Osteocyte (in vitro differentiated cells): ENCODE results near the gene SIDT1. TPM values are rescaled to one million over a fixed set of nuclear protein-coding genes. Genes with fewer than 3 reads are reported as not detected.

Experiments
- DNase-seq: peaks from one replicate; pipeline ENCODE4 v3.0.0; 2021; ENCODE audit warnings: mixed read lengths; ENCODE audit not compliant: unreplicated experiment; ENCODE audit errors: extremely low spot score
- H3K27ac Mint-ChIP-seq: one replicate; pipeline ENCODE4 v1.8.0; 2021; ENCODE audit warnings: mild to moderate bottlenecking, mixed read lengths; ENCODE audit not compliant: unreplicated experiment
- H3K27me3 Mint-ChIP-seq: one replicate; pipeline ENCODE4 v1.8.0; 2021; ENCODE audit warnings: mixed read lengths; ENCODE audit not compliant: unreplicated experiment
- H3K36me3 Mint-ChIP-seq: one replicate; pipeline ENCODE4 v1.8.0; 2021; ENCODE audit warnings: mixed read lengths; ENCODE audit not compliant: unreplicated experiment
- H3K4me1 Mint-ChIP-seq: one replicate; pipeline ENCODE4 v1.8.0; 2021; ENCODE audit warnings: mixed read lengths; ENCODE audit not compliant: unreplicated experiment
- H3K4me3 Mint-ChIP-seq: one replicate; pipeline ENCODE4 v1.8.0; 2021; ENCODE audit warnings: mild to moderate bottlenecking, moderate library complexity, mixed read lengths; ENCODE audit not compliant: unreplicated experiment
- H3K9me3 Mint-ChIP-seq: one replicate; pipeline ENCODE4 v1.8.0; 2021; ENCODE audit warnings: mixed read lengths; ENCODE audit not compliant: unreplicated experiment
- total RNA-seq: library from RNA; stranded (reverse); gene quantifications from 2 replicates; pipeline ENCODE4 v1.2.1, GENCODE V29; 2021
- TF ChIP-seq, protein P1 (sequence below): fragments of 200-600 bp; sonication (generic); IDR thresholded peaks from 2 replicates; pipeline ENCODE4 v1.5.0; 2021; ENCODE audit warnings: antibody characterized with exemption, mild to moderate bottlenecking, moderate library complexity

SIDT1 gene
- total RNA-seq, 1 donor from 2014 or later = not detected

DNA sequence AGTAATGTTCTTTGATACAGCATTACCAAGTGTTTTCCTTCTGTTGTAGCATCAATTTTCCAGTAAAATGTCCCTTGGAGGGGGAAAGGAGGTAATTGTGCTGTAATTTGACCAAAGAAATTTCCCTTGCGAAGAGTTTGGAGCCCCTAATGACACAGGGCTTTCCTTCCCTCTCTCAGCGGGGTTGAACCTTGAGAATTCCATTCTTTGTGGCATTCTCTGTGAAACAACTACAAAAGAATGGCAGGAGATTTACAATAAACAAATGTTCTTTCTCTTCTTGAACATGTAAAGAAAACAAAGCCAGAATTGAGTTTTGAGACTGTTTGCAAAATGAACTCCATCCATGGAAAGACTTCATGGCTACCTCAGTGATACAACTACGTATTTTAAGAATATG, 53.4 kb downstream of the SIDT1 start:
- H3K9me3 Mint-ChIP-seq = no peaks in the 10 kb centered on the region
- peaks cover 40% of the 10 kb centered on the region for H3K27me3 Mint-ChIP-seq
- H3K4me1 Mint-ChIP-seq = no peaks in the 10 kb centered on the region
- H3K36me3 Mint-ChIP-seq = no peaks in the 10 kb centered on the region
- no peak overlapping the region for H3K27ac Mint-ChIP-seq
- DNase-seq = no peak
- TF ChIP-seq, protein P1, sequence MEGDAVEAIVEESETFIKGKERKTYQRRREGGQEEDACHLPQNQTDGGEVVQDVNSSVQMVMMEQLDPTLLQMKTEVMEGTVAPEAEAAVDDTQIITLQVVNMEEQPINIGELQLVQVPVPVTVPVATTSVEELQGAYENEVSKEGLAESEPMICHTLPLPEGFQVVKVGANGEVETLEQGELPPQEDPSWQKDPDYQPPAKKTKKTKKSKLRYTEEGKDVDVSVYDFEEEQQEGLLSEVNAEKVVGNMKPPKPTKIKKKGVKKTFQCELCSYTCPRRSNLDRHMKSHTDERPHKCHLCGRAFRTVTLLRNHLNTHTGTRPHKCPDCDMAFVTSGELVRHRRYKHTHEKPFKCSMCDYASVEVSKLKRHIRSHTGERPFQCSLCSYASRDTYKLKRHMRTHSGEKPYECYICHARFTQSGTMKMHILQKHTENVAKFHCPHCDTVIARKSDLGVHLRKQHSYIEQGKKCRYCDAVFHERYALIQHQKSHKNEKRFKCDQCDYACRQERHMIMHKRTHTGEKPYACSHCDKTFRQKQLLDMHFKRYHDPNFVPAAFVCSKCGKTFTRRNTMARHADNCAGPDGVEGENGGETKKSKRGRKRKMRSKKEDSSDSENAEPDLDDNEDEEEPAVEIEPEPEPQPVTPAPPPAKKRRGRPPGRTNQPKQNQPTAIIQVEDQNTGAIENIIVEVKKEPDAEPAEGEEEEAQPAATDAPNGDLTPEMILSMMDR = no peak
- no peak overlapping the region for H3K4me3 Mint-ChIP-seq

DNA sequence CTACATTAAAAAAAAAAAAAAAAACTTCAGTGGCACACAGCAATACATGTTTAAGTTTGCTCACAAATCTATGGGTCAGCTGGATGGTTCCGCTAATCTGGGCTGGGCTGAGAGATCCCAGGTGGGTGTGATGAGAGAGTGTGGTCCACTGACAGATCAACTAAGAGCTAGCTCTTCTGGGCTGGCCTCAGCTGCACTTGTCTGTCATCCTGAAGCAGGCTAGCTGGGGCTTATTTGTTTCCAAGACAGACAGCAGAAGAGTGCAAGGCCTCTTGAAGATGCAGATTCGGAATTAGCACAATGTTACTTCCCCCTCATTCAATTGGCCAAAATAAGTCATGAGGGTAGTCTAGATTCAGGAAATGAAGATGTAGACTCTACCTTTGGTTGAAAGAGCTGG, 56.5 kb downstream of the SIDT1 start:
- TF ChIP-seq, protein P1 = no peak
- DNase-seq = no peak
- no peak overlapping the region for H3K27ac Mint-ChIP-seq
- H3K4me1 Mint-ChIP-seq = no peaks in the 10 kb centered on the region
- H3K9me3 Mint-ChIP-seq = no peaks in the 10 kb centered on the region
- H3K27me3 Mint-ChIP-seq = peaks cover 30% of the 10 kb centered on the region
- H3K4me3 Mint-ChIP-seq = no peak overlapping the region
- H3K36me3 Mint-ChIP-seq = no peaks in the 10 kb centered on the region

DNA sequence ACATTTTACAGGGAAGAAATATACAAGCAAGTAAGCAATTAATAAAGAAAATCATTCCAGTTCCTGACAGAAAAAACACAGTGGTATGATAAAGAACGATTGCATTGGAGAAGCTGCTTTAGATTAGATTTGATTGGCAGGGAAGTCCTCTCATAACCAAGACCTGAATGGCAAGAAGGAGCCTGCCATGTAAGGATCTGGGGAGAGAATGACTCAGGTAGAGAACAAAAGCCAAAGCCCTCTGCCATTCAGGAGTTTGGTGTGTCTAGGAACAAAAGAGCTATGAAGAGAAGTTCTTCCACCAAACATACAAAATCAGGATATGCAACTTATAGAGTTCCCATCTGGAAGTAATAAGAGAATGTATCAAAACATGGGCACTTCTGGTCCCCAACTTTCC, 57.6 kb downstream of the SIDT1 start:
- DNase-seq = no peak
- Mint-ChIP-seq H3K27me3 (peaks cover 20% of the 10 kb centered on the region), H3K4me3 (no peak overlapping the region), H3K4me1 (no peaks in the 10 kb centered on the region), H3K27ac (no peak overlapping the region), H3K9me3 (no peaks in the 10 kb centered on the region), H3K36me3 (no peaks in the 10 kb centered on the region)
- TF ChIP-seq, protein P1 = no peak

DNA sequence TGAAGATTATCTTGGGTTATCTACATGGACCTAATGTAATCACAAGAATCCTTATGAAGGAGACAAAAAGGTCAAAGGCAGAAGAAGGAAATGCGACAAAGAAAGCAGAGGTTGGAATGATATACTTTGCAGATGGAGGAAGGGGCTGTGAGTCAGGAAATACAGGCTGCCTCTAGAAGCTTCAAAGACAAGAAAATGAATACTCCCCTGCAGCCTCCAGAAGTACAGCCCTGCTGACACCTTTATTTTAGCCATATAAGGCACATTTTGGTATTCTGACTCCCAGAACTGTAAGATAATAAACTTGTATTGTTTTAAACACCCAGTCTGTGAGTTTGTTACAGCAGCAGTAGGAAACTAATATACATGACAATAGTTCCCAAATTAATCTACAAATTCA, 58.6 kb downstream of the SIDT1 start:
- TF ChIP-seq, protein P1 = no peak
- peaks cover 11% of the 10 kb centered on the region for H3K27me3 Mint-ChIP-seq
- DNase-seq = no peak
- H3K4me1 Mint-ChIP-seq = no peaks in the 10 kb centered on the region
- no peak overlapping the region for H3K27ac Mint-ChIP-seq
- no peaks in the 10 kb centered on the region for H3K9me3 Mint-ChIP-seq
- no peak overlapping the region for H3K4me3 Mint-ChIP-seq
- H3K36me3 Mint-ChIP-seq = no peaks in the 10 kb centered on the region

DNA sequence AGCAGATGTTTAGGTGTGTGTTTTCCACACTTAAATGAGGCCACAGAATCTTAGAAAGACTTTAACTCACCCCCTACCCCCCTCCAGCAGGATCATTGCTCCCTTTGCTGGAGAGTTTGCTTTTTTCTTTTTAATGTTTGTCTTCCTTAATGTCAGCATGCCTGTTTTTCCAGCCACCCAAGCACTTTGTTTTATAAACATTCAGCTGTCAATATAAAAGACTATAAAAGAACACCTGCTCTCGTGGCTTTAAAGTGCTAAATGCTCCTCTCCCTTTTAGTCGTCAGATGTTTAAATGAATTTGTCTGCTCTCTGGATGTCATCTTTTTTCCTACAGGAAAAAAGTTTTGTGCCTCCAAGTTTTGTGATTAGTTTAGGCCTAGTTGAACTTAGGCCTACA, 61.7 kb downstream of the SIDT1 start:
- Mint-ChIP-seq H3K9me3 (no peaks in the 10 kb centered on the region), H3K27ac (no peak overlapping the region), H3K36me3 (no peaks in the 10 kb centered on the region), H3K4me1 (no peaks in the 10 kb centered on the region), H3K27me3 (peaks cover 12% of the 10 kb centered on the region), H3K4me3 (no peak overlapping the region)
- no peak for DNase-seq
- TF ChIP-seq, protein P1 = no peak
